Measurements from ENCODE around the gene RAD9B. TPM values are rescaled to one million over a fixed set of nuclear protein-coding genes. Genes with fewer than 3 reads are reported as not detected.

RAD9B gene
- total and polyA plus RNA-seq, 9 of the 15 experiments (the other 6 are each of a cell fraction or from before 2014, with no cell fraction given): 0.05 to 0.83 (median 0.32) TPM

GRCh38 chr12:110501752-110502738, at the start of gene RAD9B, which contains the start of gene VPS29 (continued):
- TF ChIP-seq ZNF277 (CRISPR knock-in tag; IDR thresholded peaks at IDR 0.05; ENCODE audit: borderline replicate concordance): no peak
- TF ChIP-seq CBX1 (IDR thresholded peaks at IDR 0.05; ENCODE audit: low read depth): peak; percentile 41; the same call in 1 of the 2 replicates
- peak; percentile 49 for TF ChIP-seq MEIS2 (IDR thresholded peaks at IDR 0.05; ENCODE audit: partially characterized antibody)
- peak; percentile 99 for TF ChIP-seq RB1 (IDR thresholded peaks at IDR 0.05; ENCODE audit: low read depth)
- TF ChIP-seq ZFP91 (CRISPR knock-in tag; IDR thresholded peaks at IDR 0.05): peak; percentile 81
- TF ChIP-seq MITF (IDR thresholded peaks at IDR 0.05): 0 out of 2 replicates have a peak, but pooled peaks have one; percentile 14
- no peak for TF ChIP-seq NCOA2 (IDR thresholded peaks at IDR 0.05; ENCODE audit: partially characterized antibody in 2 of 2)
- TF ChIP-seq KDM4B (IDR thresholded peaks at IDR 0.05; ENCODE audit: borderline replicate concordance in 2 of 2, low read depth in 1 of 2): peak in 1 of 2 experiments; percentile 52; a peak in 1 of 4 replicates
- peak; percentile 80; the same call in 1 of the 2 replicates for TF ChIP-seq JUN (IDR thresholded peaks at IDR 0.05; ENCODE audit: borderline replicate concordance, low read depth, low read length)
- peak; percentile 91; the same call in 1 of the 2 replicates for TF ChIP-seq JUN (CRISPR knock-in tag; IDR thresholded peaks at IDR 0.05; ENCODE audit: borderline replicate concordance)
- no peak for TF ChIP-seq THRAP3 (IDR thresholded peaks at IDR 0.05; ENCODE audit: borderline replicate concordance)
- TF ChIP-seq ZC3H4 (CRISPR knock-in tag; IDR thresholded peaks at IDR 0.05; ENCODE audit: borderline replicate concordance): no peak; the same call in 1 of the 2 replicates
- 0 out of 2 replicates have a peak, but pooled peaks have one; percentile 5 for TF ChIP-seq ZC3H8 (IDR thresholded peaks at IDR 0.05)
- TF ChIP-seq MAFF (IDR thresholded peaks at IDR 0.05; ENCODE audit: low read length): no peak
- TF ChIP-seq ZNF398 (CRISPR knock-in tag; IDR thresholded peaks at IDR 0.05): no peak
- peak; percentile 69 for TF ChIP-seq MTA1 (IDR thresholded peaks at IDR 0.05; ENCODE audit: borderline replicate concordance)
- no peak; the same call in 1 of the 2 replicates for TF ChIP-seq SAFB (IDR thresholded peaks at IDR 0.05; ENCODE audit: borderline replicate concordance, low read depth, low read length)
- peak; percentile 69; the same call in 1 of the 2 replicates for TF ChIP-seq PRMT5 (CRISPR knock-in tag; IDR thresholded peaks at IDR 0.05)
- TF ChIP-seq ZNF165 (CRISPR knock-in tag; IDR thresholded peaks at IDR 0.05; ENCODE audit: borderline replicate concordance): no peak
- TF ChIP-seq SOX6 (IDR thresholded peaks at IDR 0.05): peak; percentile 75
- no peak for TF ChIP-seq SMARCA5 (IDR thresholded peaks at IDR 0.05)
- TF ChIP-seq HDAC1 (IDR thresholded peaks at IDR 0.05): peak in 1 of 2 experiments; percentile 68; a peak in 2 of 4 replicates

All from K562 (cell line).